Progenitor cell of endocrine pancreas (in vitro differentiated cells): ENCODE measurements around the gene EZH1. TPM values are rescaled to one million over a fixed set of nuclear protein-coding genes. Genes with fewer than 3 reads are reported as not detected.

ENCODE experiments used
- DNase-seq: peaks from one replicate; pipeline ENCODE4 v3.0.0; 2021; ENCODE audit warnings: low spot score; ENCODE audit not compliant: unreplicated experiment
- H3K27ac Mint-ChIP-seq: 2 replicates; pipeline ENCODE4 v1.8.0; 2021; ENCODE audit warnings: mild to moderate bottlenecking, moderate library complexity, mixed read lengths
- H3K27me3 Mint-ChIP-seq: 2 replicates; pipeline ENCODE4 v1.8.0; 2021; ENCODE audit warnings: mixed read lengths
- H3K36me3 Mint-ChIP-seq: 2 replicates; pipeline ENCODE4 v1.8.0; 2022; ENCODE audit warnings: mixed read lengths; ENCODE audit not compliant: insufficient read depth
- H3K4me1 Mint-ChIP-seq: 2 replicates; pipeline ENCODE4 v1.8.0; 2021; ENCODE audit warnings: low read depth, mixed read lengths
- H3K4me3 Mint-ChIP-seq: 2 replicates; pipeline ENCODE4 v1.8.0; 2021; ENCODE audit warnings: low read depth, mild to moderate bottlenecking, moderate library complexity, mixed read lengths
- H3K9me3 Mint-ChIP-seq: 2 replicates; pipeline ENCODE4 v1.8.0; 2021; ENCODE audit warnings: low read depth, mixed read lengths
- total RNA-seq: library from RNA; stranded (reverse); gene quantifications from 2 replicates; pipeline ENCODE4 v1.2.1, GENCODE V29; 2021
- TF ChIP-seq, protein P1 (sequence below): fragments of 200-600 bp; sonication (generic); IDR thresholded peaks from one replicate; pipeline ENCODE4 v1.5.0; 2021; ENCODE audit warnings: antibody characterized with exemption, mild to moderate bottlenecking; ENCODE audit not compliant: unreplicated experiment

EZH1 gene
- total RNA-seq, 1 donor from 2014 or later = 31.9 TPM

DNA sequence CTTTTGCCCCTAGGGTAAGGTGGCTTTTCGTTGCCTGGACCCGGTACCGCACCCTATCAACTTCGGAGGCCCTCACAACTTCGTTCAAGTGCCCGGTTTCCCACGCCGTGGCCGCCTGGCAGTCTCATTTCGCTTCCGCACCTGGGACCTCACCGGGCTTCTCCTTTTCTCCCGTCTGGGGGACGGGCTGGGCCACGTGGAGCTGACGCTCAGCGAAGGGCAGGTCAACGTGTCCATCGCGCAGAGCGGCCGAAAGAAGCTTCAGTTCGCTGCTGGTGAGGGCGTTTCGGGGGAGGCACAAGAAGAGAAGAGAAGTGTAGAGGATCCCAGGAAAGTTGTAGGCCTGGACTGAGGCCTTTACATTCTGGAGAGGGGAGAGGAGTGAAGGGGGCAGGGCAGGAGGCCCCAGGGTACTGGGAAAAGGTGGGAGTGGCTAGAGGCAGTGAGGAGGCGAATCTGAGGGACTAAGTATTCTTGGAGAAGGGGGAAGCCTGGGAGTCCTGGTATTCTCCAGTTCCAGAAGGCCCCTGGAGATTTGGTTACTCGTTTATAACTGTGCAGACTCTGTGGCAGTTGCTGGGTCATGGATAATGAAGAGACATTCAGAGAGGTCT, 57.0 kb downstream of the EZH1 start:
- Mint-ChIP-seq H3K27ac (no peak overlapping the region), H3K27me3 (peaks cover 29% of the 10 kb centered on the region), H3K36me3 (peaks cover 4% of the 10 kb centered on the region), H3K4me1 (peaks cover 4% of the 10 kb centered on the region), H3K4me3 (no peak overlapping the region), H3K9me3 (no peaks in the 10 kb centered on the region)
- TF ChIP-seq, protein P1, sequence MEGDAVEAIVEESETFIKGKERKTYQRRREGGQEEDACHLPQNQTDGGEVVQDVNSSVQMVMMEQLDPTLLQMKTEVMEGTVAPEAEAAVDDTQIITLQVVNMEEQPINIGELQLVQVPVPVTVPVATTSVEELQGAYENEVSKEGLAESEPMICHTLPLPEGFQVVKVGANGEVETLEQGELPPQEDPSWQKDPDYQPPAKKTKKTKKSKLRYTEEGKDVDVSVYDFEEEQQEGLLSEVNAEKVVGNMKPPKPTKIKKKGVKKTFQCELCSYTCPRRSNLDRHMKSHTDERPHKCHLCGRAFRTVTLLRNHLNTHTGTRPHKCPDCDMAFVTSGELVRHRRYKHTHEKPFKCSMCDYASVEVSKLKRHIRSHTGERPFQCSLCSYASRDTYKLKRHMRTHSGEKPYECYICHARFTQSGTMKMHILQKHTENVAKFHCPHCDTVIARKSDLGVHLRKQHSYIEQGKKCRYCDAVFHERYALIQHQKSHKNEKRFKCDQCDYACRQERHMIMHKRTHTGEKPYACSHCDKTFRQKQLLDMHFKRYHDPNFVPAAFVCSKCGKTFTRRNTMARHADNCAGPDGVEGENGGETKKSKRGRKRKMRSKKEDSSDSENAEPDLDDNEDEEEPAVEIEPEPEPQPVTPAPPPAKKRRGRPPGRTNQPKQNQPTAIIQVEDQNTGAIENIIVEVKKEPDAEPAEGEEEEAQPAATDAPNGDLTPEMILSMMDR = no peak
- no peak for DNase-seq

DNA sequence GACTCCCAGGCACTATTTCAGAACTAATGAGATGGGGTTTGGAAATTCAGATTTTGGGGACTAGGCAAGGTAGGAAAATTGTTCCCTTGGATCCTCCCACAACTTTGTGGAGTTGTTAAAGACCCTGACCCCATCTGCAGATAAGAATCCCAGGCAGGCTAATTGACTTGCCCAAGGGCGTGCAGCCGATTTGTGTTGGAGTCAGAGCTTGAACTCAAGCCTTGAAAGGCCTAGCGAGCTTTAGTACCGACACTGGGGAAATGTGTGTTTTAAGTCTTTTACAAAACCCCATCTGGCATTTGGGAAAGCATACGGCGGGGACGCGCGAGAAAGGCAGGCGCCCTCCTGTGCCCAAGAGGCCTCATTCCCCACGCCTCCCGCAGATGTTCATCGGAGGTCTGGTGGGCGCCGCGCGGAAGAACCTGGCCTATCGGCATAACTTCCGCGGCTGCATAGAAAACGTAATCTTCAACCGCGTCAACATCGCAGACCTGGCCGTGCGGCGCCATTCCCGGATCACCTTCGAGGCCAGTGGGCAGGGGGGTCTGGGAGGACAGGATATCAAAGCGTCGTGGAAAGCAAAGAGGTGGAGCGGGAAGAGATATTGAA, 58.2 kb downstream of the EZH1 start:
- Mint-ChIP-seq H3K36me3 (peaks cover 4% of the 10 kb centered on the region), H3K4me1 (peaks cover 6% of the 10 kb centered on the region), H3K27ac (no peak overlapping the region), H3K9me3 (no peaks in the 10 kb centered on the region), H3K4me3 (no peak overlapping the region), H3K27me3 (peaks cover 41% of the 10 kb centered on the region)
- TF ChIP-seq, protein P1 = no peak
- DNase-seq = no peak

- H3K4me3 Mint-ChIP-seq = no peak overlapping the region
- H3K27ac Mint-ChIP-seq = no peak overlapping the region
- H3K36me3 Mint-ChIP-seq = peaks cover 4% of the 10 kb centered on the region
- TF ChIP-seq, protein P1 = no peak
- DNase-seq = no peak
- peaks cover 6% of the 10 kb centered on the region for H3K4me1 Mint-ChIP-seq
- peaks cover 46% of the 10 kb centered on the region for H3K27me3 Mint-ChIP-seq
- H3K9me3 Mint-ChIP-seq = no peaks in the 10 kb centered on the region
Observed at GRCh38 chr17:42685831-42686230, 59.0 kb downstream of the EZH1 start.

DNA sequence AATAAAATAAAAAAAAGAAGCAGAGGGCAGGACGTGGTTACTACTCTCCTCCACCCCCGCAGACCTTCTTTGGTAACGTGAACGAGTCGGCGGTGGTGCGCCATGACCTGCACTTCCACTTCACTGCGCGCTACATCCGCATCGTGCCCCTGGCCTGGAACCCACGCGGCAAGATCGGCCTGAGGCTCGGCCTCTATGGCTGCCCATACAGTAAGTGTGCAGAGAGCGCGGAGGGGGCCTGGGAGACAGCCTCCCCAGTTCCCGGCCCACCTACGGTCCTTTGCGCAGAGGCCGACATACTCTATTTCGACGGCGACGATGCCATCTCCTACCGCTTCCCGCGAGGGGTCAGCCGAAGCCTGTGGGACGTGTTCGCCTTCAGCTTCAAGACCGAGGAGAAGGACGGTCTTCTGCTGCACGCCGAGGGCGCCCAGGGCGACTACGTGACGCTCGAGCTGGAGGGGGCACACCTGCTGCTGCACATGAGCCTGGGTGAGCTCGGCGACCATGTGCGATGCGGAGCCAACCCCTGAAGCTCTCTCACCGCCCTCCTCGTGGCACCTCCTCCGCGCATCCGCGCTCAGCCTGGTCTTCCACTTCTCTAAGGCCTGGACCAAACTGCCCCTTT, 59.8 kb downstream of the EZH1 start:
- no peak for DNase-seq
- no peak overlapping the region for H3K27ac Mint-ChIP-seq
- peaks cover 8% of the 10 kb centered on the region for H3K4me1 Mint-ChIP-seq
- no peak overlapping the region for H3K4me3 Mint-ChIP-seq
- H3K9me3 Mint-ChIP-seq = no peaks in the 10 kb centered on the region
- peaks cover 4% of the 10 kb centered on the region for H3K36me3 Mint-ChIP-seq
- H3K27me3 Mint-ChIP-seq = peaks cover 50% of the 10 kb centered on the region
- TF ChIP-seq, protein P1 = no peak

DNA sequence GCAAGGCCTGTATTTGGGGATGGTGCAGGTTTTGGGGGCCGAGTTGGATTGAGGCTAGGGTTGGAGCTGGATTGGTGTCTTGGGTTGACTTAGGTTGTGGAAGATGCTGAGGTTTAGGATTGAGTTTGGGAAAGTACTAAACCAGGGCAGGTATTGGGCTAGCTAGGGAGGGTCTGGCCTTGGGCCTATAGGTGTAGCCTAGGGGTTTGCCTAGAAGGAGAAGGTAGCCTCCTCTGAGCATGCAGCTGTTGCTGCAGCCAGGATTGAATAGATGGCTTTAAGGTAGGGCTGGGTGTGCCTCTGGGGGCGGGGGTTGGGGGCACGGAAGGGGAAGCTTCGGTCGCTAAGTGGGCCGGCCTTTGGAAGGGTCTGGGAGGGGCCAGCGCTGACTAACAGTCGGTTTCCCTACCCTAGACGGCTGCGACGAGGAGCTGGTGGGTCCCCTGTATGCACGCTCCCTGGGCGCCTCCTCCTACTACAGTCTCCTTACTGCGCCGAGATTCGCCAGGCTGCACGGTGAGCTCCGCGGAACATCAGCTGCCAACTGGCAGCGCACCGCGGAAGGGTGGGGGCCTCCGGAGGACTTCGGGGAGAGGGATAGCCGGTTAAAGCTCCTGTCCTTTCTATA, 61.3 kb downstream of the EZH1 start:
- Mint-ChIP-seq H3K4me1 (peaks cover 9% of the 10 kb centered on the region), H3K4me3 (no peak overlapping the region), H3K36me3 (peaks cover 4% of the 10 kb centered on the region), H3K27ac (no peak overlapping the region), H3K27me3 (peaks cover 53% of the 10 kb centered on the region), H3K9me3 (no peaks in the 10 kb centered on the region)
- DNase-seq = no peak
- TF ChIP-seq, protein P1 = no peak
